Thyroid gland (tissue), 4 donors: ENCODE data around the gene DICER1.

Experiments
- POLR2A ChIP-seq, 2 donors: fragments of 450-650 bp; IDR thresholded peaks; one replicate each; pipeline ENCODE4 v1.6.1; 2017; ENCODE audit warnings: antibody characterized with exemption in 2 of 2, mild to moderate bottlenecking in 2 of 2, moderate library complexity in 1 of 2
- TF ChIP-seq, protein P1 (sequence below), 6 experiments: fragments of 200-600 bp in 3 of 6; fragments of 450-650 bp in 3 of 6; sonication (generic) in 3 of 6; IDR thresholded peaks; one replicate each; pipeline ENCODE4 v1.5.1; 2016 to 2019; ENCODE audit warnings: antibody characterized with exemption in 6 of 6, mild to moderate bottlenecking in 2 of 6, inconsistent platforms in 1 of 6, moderate library complexity in 1 of 6

DNA sequence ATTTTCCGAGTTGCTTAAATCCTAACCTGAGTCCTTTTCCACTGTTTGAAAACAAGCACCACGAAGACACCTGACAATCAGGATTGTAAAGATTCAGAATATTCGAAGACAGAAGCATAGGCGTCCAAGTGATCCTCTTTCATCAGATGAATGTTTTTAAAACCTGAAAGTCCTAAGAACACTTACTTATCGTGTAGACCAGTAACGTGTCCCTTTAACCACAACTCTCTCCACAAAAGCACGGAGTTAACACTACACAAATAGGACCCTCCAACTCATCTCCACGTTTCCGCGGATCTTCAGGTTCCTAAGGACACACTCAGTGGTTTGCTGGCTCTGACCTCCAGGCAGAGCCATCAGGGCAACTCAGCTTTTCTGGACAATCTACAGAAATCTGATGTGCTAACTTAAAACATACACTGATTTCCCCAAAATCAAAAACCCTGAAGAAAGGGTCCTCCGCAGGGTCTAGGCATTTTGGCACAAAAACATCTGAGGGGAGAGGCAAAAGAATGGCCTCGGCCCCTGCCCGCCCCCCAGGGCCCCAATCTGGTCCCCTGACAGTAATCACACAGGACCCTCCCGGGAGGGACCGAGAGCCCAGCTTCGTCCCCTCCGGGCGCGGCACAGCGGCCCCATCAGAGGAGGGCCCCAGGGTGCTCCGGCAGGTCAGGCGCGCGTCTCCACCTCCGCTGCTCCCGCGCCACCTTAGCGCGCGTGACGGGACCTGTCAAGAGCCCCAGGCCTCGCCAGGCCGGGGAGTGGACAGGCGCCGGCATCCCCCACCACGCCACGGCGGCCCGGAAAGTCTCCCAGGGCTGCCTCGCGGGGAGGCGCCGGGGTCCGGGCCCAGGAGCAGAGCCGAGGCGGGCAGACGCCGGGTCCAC, 925 bp downstream of the DICER1 start:
- TF ChIP-seq, protein P1, sequence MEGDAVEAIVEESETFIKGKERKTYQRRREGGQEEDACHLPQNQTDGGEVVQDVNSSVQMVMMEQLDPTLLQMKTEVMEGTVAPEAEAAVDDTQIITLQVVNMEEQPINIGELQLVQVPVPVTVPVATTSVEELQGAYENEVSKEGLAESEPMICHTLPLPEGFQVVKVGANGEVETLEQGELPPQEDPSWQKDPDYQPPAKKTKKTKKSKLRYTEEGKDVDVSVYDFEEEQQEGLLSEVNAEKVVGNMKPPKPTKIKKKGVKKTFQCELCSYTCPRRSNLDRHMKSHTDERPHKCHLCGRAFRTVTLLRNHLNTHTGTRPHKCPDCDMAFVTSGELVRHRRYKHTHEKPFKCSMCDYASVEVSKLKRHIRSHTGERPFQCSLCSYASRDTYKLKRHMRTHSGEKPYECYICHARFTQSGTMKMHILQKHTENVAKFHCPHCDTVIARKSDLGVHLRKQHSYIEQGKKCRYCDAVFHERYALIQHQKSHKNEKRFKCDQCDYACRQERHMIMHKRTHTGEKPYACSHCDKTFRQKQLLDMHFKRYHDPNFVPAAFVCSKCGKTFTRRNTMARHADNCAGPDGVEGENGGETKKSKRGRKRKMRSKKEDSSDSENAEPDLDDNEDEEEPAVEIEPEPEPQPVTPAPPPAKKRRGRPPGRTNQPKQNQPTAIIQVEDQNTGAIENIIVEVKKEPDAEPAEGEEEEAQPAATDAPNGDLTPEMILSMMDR (IDR thresholded peaks at IDR 0.05): no peak
- no peak for TF ChIP-seq POLR2A (IDR thresholded peaks at IDR 0.05)
